Amygdala (tissue), 56 donors: ENCODE measurements around the gene CNTNAP2.

Source experiments
- DNase-seq, 56 donors: peaks; one replicate each; lab custom pipeline; 2025; lab: John Stamatoyannopoulos, UW

The CNTNAP2 gene

DNA sequence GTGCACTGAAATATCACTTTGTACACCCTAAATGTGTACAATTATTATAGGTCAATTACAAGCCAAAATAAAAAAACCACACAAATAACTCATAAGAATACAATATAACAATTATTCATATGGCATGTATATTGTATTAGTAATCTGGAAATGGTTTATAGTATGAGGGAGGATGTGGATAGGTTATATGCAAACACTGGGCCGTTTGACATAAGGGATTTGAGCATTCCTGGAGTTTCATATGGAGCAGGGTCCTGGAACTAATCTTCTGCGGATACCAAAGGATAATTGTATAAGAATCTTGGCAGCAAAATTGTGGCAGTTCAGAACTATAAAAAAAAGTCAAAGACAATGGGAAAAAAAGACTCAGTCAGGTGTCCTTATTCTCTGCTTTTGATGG is 619.4 kb downstream of the CNTNAP2 start:
- DNase-seq = no peak

DNA sequence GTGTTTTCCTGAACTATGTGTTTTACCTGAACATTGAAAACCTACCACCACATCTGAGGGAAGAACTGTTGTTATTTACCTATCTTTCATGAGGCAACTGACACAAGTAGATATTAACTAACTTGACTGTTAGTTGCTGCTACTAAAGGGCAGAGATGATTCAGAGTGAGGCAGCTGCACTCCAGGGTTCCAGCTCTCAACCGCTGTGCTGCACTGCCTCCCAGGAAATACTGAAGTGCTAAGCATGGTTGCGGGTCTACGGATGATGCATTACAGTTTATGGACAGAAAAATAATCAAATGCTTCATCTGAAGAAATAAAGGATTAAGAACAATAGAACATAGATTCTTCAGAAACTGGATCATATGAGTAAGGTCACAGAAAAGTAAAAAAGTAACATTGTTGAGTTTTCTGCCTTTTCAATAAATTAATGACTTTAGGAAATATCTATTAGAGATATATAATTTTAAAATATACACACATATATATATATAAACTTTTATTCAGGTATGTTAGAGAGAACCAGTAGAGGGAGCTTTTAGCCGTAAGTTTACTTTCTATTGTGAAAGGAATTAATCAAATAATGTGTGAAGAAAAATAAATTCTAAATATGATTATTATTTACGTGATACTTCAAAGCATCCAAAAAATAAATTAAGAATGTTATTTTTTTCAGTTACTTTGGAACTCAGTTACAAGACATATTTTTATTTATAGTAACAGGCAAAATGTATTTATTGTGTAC is 620.0 kb downstream of the CNTNAP2 start:
- no peak for DNase-seq

DNA sequence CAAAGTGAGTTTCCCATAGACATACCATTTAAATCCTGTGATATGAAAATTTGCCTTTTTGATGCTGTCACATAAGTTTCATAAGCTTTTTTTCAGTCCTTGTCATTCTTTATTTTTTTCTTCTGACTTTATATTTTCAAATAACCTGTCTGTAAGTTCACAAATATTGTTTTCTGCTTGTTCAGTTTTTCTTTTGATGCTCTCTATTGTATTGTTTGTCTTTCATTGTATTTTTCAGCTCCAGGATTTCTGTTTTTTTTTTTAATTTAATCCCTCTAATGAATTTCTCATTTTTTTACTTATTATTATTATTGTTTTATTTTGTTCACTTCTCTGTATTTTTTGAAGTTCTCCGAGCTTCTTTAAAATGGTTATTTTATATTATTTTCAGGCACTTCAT is 623.4 kb downstream of the CNTNAP2 start:
- DNase-seq = no peak

DNA sequence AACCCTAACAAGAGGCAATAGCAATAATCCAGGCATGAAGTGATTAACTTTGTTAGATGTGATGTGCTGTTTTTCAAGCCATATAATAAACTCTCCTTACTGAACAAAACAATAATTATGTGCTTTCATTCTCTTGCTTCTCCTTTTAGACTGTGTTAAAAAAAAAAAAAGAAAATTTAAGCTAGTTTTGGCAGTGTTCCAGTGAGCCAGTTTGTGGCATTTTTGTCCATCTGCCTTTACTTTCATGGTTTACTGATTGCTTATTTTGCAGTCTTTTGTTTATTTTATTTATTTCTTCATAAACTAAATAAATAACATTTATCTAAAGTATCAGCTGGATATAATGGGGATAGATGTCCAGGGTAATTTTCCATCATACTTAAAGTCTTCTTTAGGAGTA is 625.3 kb downstream of the CNTNAP2 start:
- DNase-seq = no peak

GRCh38 chr7:146754385-146754784 is 637.8 kb downstream of the CNTNAP2 start:
- DNase-seq = no peak

DNA sequence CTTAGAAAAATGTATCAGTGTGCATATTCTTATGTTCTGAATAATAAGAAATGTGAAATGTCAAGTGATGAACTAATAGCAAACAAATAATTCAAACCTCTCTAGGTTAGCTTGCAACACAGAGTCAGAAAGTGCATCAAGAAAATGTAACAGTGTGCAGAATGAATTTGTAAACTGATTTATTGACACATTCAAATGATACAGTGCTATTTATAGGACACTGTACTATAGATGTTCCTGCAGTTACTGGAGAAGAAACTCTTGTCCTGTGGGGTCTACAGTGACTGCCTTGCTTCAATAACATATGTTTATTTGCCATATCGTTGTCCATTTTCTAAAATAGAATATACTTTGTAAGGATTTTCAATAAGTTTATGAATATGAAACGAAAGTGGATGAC is 639.0 kb downstream of the CNTNAP2 start:
- no peak for DNase-seq

DNA sequence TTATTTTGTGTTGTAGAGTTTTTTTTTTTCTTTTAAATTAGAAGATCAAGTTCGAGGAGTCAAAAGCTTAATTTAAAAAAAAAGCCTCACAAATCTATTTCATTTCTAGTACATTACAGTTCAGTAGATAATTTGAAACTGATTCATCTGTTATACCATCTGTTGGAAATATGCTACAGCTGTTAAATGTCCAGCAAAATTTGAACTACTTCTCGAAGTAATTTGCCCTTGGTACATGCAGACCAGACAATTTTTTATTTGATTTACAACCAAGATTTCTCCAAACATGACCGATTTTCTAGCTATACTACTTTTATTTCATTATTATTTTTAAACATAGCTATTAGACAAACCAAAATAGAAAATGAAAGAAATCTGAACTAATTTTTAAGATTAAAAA is 647.9 kb downstream of the CNTNAP2 start:
- DNase-seq = no peak

GRCh38 chr7:146768957-146769356 is 652.4 kb downstream of the CNTNAP2 start:
- DNase-seq = no peak

DNA sequence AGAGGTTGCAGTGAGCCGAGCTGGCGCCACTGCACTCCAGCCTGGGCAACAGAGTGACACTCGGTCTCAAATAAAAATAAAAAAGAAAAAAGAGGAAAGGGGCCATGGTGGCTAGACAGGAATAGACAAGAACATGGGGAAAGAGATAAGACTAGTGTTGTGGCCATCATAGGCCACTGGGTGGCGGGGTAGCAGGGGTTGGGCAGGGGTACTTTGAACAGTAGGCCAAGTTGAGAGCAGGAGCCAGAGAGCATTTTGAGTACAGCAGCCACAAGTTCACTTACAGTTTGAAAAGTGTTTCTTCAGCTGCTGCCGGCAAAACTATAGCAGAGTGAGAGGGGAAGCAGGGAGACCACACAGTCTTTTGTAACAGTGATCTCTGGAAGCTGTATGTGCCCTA is 656.0 kb downstream of the CNTNAP2 start:
- DNase-seq = no peak

- DNase-seq = no peak
Measured at GRCh38 chr7:146773506-146773905, 656.9 kb downstream of the CNTNAP2 start.

DNA sequence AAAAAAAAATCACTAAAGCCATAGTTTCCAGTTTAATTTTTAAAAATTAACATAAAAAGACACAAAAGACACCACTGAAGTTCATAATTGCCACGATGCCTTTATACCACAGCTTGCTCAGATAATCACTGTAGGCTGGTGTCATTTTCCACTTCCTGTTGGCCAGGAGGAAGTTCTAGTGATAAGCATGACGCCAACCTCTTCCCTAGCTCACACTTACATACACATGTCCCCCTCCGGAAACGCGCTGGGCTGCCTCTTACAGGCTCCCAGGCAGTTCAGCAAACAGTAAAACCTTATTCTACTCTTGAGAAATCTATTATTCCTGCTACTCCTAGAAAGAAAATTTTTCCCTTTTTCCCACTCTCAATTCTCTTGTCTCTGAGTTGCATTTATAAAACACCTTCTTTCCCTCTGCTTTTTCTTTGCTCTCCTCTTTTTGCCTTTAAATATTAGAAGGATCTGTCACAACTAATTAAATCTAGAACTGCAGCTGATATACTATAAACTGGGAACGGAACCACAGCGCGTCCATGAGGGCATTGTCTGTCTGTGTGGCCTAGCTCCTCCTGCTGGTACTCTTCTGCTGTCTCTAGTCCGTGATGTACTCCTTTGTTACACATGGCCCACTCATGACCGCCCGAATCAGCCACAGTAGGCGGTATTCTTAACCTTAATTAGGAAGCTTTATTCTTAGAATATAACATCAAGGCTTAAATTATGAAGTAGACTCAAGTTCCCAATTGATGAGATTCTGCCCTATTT is 664.9 kb downstream of the CNTNAP2 start:
- DNase-seq = no peak

DNA sequence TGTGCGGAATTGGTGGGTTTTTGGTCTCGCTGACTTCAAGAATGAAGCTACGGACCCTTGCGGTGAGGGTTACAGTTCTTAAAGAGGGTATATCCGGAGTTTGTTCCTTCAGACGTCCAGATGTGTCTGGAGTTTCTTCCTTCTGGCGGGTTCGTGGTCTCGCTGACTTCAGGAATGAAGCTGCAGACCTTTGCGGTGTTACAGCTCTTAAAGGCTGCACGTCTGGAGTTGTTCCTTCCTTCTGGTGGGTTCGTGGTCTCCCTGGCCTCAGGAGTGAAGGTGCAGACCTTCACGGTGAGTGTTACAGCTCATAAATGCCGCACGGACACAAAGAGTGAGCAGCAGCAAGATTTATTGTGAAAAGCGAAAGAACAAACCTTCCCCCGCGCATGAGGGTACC is 670.7 kb downstream of the CNTNAP2 start:
- DNase-seq = no peak

DNA sequence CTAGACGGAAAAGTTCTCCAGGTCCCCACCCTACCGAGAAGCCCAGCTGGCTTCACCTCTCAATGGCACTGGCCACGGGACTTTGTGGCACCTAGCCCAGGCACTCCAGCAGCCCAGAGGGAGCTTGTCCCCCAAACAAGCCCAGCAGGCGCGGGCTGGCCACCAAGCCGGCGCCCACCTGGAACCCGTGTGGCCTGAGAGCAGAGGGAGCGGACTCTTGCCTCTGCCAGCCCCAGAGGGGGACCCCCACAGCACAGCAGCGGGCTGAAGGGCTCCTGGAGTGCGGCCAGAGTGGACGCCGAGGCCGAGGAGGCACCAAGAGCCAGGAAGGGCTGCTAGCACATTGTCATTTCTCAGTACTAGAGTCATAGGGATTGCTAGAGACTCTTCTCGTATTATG is 671.4 kb downstream of the CNTNAP2 start:
- DNase-seq = no peak

GRCh38 chr7:146791344-146792285 is 675.0 kb downstream of the CNTNAP2 start:
- no peak for DNase-seq

DNA sequence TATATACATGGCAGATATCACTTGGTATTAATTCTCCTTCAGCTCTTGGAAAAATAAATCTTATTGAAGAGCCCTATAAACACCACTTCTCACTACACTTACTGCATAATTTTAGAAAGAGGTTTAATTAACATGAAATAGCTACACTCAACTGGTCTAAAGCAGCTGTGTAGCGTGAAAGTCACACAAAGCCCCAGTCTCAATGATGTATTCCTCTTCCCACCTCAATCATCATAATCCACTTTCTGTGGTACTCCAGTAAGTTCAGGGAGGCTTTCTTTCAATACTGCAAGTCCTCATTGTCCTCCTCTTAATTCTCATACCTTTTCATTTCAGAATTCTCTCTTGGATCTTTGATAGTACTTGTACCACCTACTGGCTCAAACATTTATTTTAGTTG is 688.0 kb downstream of the CNTNAP2 start:
- no peak for DNase-seq

GRCh38 chr7:146805082-146805481 is 688.5 kb downstream of the CNTNAP2 start:
- DNase-seq = no peak

DNA sequence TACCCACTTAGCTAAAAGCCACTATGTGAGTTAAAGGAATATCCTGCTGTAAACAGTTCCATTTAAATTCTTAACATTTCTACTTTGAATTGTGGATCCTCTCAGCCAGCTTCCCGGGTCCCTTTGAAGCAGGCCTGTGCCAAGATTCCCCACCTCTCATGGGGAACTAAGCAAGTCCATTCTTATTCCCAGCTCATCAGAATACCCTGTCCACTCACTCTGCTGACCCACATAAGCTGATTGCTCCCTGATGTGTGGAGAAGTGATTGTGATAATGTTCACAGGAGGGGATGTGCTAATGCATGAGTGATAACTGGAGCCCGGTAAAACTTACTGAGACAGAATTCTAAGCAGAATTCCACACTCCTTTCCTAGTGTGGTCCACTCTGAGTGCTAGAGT is 709.7 kb downstream of the CNTNAP2 start:
- no peak for DNase-seq

GRCh38 chr7:146830686-146831085 is 714.1 kb downstream of the CNTNAP2 start:
- no peak for DNase-seq

DNA sequence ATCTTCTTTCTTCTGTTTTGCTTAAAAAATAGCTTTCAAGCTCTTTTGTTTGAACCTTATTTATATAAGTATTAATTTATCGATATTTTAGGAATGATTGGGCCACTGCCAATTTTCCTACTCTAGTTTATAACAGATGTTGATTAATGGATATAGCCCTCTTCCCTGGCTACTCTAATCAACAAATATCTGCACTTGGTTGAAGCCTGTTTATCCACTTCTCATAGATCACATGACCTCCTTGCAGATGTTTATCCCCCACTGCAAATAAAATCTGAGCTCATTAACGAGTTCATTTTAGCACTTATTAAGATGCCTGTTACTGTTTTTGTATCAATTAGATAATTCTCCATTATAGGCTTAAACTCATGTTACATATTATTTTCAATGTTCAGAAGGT is 715.3 kb downstream of the CNTNAP2 start:
- DNase-seq = no peak

DNA sequence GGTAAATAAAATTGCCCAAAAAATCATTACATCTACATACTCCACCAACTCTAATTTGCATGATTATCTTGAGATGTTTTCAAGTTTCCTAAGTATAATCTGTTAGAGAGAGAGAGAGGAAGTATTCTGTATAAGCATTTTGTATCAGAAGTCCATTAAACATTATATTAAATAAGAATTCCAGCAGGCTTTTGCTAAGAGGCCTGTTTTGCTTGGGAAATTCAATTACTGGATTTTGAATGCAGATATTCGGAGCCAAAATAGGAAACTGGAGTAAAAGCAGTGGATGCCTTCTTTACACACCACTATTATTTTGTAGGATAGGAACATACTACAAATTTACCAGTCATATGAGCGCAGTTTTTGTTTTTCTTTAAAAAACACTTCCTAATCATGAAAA is 727.8 kb downstream of the CNTNAP2 start:
- DNase-seq = no peak

DNA sequence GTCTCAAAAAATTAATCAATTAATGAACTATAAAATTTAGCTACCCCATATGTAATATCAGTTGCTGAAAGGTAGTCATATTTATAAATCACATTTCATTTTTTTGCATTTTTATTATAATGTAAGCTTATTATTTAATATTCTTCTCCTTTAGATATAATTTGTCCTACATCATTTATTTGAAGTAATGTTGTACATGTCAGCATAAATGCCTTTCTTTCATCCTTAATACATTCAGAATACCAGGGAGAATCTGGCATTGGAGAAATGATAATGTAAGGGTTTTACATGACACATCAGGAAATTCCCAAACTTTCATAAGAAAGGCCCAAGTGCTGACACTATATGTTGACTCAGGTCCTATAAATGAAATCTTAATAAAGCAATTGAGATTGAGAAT is 742.1 kb downstream of the CNTNAP2 start:
- no peak for DNase-seq
